Ammon's horn (tissue), 1 donor: Measurements from ENCODE around the gene TMCC3.

Experiments
- DNase-seq: peaks from one replicate; pipeline ENCODE4 v3.0.0-alpha.2; 2016; ENCODE audit warnings: low spot score

The TMCC3 gene

GRCh38 chr12:94532490-94533422 lies 117.6 kb downstream of the TMCC3 start:
- DNase-seq, result peak; percentile 82

- DNase-seq, result no peak
Observed at GRCh38 chr12:94531196-94531720, 119.1 kb downstream of the TMCC3 start.

GRCh38 chr12:94525951-94526350 lies 124.4 kb downstream of the TMCC3 start:
- DNase-seq, result no peak
